Measurements from ENCODE around the gene VWA3B.

VWA3B gene

DNA sequence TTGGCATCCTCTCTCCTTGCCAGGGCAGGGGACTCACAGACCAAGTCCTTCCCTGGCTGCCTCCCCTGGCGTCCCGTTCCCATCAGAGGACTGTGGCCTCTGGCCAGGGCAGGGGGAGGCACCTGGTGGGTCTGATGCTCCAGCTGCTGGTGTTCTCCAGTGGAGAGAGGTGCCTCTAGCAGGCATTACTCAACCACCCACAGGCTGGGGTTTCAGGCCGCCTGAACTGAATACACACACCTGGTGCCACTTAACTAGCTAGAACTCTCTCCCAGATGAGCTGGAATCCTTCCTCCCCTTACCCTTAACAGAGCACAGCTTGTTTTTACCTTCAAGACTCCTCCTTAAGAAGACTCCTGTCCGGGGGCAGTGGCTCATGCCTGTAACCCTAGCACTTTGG is 221.6 kb downstream of the VWA3B start:
- no peak for TF ChIP-seq ZFX (IDR thresholded peaks at IDR 0.05; ENCODE audit: borderline replicate concordance)
- no peak for TF ChIP-seq CTCF (IDR thresholded peaks at IDR 0.05)
- H3K27ac ChIP-seq, result no peak overlapping the region

DNA sequence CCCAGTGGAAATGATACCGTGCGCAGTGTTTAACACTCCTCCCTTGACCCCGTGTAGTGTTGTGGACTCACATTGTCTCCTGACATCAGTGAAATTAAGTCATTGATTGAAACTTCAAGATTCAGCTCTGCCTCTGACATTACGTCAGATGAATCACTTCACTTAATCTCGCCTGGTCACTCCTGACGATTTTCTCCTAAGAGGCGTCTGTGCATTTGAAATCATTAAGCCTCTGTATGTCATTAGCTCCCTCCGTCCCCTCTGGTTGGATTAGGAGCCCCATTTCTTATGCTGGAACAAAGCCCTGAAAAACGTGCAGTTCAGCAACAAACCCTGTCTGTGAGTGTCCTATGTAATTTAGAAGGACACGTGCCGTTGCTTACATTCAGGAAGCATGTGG is 222.6 kb downstream of the VWA3B start:
- H3K27ac ChIP-seq, result no peak overlapping the region
- TF ChIP-seq CTCF (IDR thresholded peaks at IDR 0.05) (no peak), ZFX (IDR thresholded peaks at IDR 0.05; ENCODE audit: borderline replicate concordance) (no peak)

- TF ChIP-seq CTCF (IDR thresholded peaks at IDR 0.05) (no peak), ZFX (IDR thresholded peaks at IDR 0.05; ENCODE audit: borderline replicate concordance) (no peak)
- H3K27ac ChIP-seq, result no peak overlapping the region
These were observed 223.0 kb downstream of the VWA3B start for GRCh38 chr2:98310010-98310409.

GRCh38 chr2:98311090-98311489 is 224.1 kb downstream of the VWA3B start:
- H3K27ac ChIP-seq, result no peak overlapping the region
- TF ChIP-seq CTCF (IDR thresholded peaks at IDR 0.05) (no peak), ZFX (IDR thresholded peaks at IDR 0.05; ENCODE audit: borderline replicate concordance) (no peak)

- H3K27ac ChIP-seq, result no peak overlapping the region
- no peak for TF ChIP-seq ZFX (IDR thresholded peaks at IDR 0.05; ENCODE audit: borderline replicate concordance)
- peak; percentile 43 for TF ChIP-seq CTCF (IDR thresholded peaks at IDR 0.05)
These were observed 225.0 kb downstream of the VWA3B start for GRCh38 chr2:98311771-98312545.

GRCh38 chr2:98313492-98314250 is 226.7 kb downstream of the VWA3B start:
- H3K27ac ChIP-seq, result no peak overlapping the region
- TF ChIP-seq ZFX (IDR thresholded peaks at IDR 0.05; ENCODE audit: borderline replicate concordance), result no peak
- no peak for TF ChIP-seq CTCF (IDR thresholded peaks at IDR 0.05)

DNA sequence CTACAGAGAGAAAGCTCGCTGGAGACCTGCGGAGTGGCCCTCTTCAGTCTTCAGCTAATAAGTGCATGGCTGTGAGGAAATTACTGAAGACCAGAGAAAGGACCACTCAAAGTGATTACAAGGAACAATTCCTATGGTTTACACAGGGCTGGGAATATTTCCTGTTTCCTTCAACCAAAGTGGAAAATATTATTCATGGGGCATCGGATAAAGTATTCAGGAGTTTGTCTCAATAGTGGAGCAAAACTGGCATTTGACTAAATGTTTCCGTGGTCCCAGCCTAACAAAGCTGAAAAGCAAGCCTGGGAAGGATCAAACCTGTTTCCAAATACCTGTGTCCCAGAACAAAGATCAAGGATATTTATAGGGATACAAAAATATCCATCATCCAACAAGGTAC is 227.3 kb downstream of the VWA3B start:
- no peak overlapping the region for H3K27ac ChIP-seq
- TF ChIP-seq ZFX (IDR thresholded peaks at IDR 0.05; ENCODE audit: borderline replicate concordance) (no peak), CTCF (IDR thresholded peaks at IDR 0.05) (no peak)
